Inferior parietal cortex (tissue), 1 donor: ENCODE data around the gene IRS1.
A peak's percentile ranks its signal among the peaks of the same experiment; 100 is the strongest.

Experiments used
- DNase-seq: peaks from one replicate; pipeline ENCODE4 v3.0.0-alpha.2; 2016; ENCODE audit errors: extremely low spot score

The IRS1 gene

DNA sequence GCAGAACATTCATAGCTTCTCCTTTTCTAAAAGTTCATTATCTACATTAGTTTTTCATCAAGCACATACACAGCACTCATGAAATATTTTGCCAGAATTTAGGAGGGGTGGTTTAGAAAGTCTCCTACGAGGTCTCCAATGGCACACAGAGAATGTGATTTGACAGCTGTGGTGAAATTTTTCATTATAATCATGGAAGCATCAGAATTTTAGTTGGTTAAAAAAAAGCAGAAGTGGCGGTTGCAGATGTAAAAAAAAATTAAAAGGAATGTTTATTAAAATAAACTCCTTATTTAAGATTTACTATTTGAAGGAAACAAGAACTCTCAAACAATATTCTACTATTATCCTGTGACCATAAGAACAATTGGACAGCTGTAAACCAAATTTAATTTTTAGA lies 25.4 kb upstream of the IRS1 start:
- DNase-seq = no peak

DNA sequence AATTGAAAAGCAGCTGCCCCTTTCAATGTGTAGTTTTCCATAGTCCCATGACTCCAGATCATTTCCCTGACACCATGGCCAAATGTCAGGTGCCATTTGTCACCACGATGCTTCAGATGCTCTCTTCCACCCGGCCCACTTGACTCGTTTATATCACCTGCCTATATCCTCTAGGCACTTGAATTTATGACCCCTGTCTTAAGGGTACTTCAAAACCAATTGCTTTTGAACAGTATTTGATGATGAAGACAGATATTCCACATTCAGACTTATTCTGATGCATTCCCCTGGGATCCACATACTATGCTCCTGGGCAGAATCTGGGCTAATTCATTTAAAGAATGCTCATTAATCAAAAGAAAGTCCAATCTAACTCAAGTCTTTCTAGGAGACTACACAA lies 19.3 kb upstream of the IRS1 start:
- DNase-seq = no peak

GRCh38 chr2:226813148-226813701 lies 13.6 kb upstream of the IRS1 start:
- DNase-seq = peak; percentile 50

GRCh38 chr2:226803410-226803809 lies 3.8 kb upstream of the IRS1 start:
- DNase-seq = no peak

DNA sequence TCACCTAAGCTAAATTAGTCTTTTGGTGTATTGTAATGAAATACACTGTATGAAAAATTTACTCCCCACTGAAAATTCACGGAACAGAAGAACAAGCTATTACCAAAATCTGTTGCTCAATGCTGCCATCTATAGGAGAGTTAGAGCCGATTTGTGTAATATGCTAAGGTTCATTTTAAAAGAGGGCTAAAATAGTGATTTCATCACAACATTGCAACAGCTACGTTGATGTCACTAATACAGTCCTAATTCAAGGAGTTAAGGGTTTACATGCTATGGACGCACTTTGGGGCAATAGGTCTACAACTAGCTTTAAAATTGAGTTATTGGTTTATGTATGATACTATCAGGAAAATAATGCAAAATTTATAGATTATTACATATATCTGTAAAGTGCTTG lies 3.0 kb upstream of the IRS1 start:
- peak; percentile 93 for DNase-seq

DNA sequence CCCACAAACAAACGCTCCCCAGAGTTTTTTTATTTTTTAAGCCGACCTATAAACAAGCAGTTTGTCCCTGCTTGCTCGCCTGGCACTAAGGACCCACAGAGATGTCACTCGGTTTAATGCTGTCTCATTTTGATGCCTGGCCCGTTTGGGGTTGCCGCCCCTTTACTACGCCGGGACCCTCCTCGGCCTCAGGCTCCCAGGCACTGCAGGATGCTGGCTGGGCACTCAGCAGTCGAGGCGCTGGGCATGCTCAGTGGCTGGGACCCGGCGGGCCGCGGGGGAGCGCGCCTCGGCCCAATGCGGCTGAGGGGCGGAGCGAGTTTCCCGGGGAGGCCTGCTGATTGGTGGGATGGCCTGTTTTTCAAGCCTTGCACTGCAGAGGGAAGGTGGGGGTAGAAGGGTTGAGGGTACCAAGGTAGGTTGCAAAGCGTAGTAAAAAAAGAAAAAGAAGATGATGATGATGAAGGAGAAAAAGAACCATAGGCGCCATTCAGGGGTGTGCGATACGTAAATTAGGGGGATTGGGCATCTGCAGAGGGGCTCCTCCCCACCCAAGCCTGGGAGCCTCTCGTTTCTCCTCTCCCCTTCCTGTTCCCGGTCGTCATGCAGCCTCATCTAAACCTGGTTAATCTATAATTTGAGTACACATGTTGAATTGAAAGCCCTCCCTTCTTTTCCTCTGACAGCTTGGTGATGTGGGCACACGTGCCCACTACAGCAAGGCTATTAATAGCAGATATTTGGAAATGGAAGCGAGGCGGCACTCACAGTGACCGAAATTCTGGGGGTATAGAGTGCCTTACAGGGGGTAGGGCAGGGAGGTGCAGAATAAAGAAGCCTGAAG lies 1.5 kb upstream of the IRS1 start:
- peak; percentile 94 for DNase-seq

DNA sequence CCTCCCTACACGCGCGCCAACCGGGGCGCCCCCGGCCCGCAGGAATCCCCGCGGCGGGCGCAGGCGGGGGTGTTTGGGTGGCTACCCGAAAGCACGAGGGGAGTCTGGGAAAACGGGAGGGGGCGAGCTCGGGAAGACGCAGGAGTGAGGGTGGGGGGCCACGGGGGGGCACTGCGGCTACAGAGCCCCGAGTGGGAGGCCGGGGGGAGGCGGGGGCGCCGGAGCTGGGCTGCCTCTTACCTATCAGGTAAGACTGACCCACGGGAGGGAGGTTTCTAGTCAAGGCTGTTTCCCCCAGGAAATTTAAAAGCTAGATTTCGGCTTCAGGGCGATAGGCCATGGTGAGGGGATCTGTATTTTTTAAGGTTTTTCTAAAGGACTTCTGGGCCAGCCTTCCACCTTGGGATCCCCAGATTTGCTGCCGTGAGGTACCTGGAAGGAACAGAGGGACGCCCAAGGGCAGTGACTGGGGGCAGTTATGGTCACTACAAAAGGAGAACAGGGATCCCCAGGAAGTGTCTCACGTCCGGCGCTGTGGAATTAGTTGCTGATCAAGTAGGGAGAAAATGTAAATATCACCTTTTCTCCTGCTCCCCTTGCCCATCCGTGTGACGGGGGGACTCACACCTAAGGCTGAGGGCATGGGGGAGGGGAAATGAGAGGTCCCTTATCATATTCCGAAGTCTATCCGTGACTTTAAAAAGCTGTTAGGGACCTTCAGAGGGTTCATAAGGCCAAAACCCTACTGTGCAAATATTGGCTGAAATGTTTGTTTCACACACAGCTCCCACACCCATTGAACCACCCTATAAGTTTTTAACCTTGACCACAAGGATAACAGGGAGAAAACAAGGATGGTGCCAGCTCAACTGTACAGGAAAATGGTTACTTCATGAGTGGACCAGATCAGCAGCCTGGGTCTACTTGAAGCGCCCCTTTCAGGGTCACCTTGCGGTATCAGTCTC lies 638 bp upstream of the IRS1 start:
- DNase-seq = peak; percentile 36

DNA sequence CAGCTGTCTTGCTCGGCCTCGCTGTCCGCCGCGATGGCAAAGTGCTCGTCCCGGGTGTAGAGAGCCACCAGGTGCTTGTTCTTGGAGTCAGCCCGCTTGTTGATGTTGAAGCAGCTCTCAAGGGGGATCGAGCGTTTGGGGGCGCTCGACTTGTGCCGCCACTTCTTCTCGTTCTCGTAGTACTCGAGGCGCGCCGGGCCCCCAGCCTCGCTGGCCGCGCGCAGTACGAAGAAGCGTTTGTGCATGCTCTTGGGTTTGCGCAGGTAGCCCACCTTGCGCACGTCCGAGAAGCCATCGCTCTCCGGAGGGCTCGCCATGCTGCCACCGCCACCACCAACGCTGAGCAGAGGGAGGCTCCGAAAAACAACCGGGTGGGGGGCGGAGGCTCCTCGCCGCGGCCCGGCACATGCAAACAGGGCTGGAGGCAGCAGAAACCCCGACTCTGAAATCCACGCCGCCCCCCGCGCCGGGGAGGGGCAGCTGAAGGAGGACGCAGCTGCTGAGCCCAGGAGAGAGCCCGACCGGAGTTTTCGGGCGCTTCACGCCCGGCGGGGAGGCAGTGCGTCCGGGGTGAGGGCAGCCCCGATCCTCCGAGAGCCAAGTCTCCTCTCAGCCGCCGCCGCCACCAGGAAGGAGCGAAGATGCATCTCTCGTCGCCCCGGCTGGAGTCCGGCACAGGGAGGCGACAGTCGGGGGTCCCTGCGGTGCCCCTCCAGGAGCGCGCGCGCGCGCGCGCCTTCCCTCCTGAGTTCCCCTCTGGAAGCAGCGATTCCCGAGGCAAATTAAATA lies 1.0 kb downstream of the IRS1 start:
- DNase-seq = peak; percentile 41

- no peak for DNase-seq
Observed at GRCh38 chr2:226797989-226798421, 1.6 kb downstream of the IRS1 start.

DNA sequence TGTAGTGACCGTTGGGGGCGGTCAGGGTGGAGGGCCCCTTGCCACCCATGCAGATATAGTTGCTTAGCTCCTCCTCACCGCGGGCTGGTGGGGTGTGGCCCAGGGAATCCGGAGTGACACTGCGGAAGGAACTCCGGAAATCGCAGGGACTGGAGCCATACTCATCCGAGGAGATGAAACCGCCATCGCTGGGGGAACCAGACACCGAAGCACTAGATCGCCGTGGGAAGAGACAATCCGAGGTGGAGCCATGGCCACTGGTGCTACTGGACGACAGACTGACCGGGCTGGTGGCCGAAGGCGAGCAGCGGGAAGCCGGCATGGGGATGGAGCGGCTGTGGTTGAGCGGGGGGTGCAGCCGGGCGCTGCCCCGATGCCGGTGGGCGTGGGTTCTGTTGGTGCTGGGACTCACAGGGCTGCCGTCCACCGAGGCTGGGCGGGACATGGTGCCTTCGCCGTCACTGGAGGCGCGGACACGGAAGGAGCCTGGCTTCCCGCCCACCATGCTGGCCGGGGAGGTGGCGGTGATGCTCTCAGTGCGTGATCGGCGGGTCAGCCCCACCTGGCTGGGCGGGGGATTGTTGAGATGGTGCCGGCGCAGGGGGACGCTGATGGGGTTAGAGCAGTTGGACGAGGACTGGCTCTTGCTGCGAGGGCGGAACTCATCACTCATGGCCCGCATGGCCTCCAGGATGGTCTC lies 2.2 kb downstream of the IRS1 start:
- DNase-seq = no peak

- no peak for DNase-seq
Observed at GRCh38 chr2:226796840-226797288, 2.8 kb downstream of the IRS1 start.

DNA sequence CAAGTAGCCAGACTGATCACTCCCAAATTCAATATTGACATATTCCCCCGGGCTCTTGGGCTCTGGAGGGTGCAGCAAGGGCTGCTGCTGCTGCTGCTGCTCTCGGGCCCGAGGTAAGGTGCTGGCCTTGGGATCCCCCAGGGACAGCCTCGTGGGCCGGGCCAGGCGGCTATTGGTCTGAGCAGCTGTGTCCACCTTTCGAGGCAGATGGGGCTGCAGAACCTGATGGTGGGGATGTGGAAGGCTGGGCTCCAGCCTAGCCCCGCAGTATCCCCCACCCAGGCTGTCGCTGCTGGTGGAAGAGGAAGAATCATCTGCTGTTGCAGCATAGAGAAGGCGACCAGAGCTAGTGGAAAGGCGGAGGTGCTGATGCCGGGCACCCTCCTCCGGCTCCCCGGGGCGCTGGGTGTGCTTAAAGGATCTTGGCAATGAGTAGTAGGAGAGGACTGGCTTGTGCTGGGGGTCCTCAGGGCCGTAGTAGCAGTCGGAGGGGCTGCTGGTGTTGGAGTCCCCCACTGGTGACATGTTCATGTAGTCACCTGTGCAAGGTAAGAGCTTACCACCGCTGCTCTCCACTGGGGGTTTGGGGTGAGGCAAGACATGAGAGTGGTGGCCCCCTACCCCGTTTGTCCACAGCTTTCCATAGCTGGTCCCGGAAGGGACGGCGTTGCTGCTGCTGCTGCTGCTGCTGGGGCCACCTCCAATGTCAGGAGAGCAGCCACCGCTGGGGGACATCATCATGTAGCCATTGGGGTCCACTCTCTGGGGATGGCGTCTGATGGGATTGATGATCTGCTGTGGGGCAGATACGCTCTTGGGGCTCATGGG lies 3.4 kb downstream of the IRS1 start:
- DNase-seq = no peak

- DNase-seq = no peak
Observed at GRCh38 chr2:226795281-226796011, 4.2 kb downstream of the IRS1 start.

DNA sequence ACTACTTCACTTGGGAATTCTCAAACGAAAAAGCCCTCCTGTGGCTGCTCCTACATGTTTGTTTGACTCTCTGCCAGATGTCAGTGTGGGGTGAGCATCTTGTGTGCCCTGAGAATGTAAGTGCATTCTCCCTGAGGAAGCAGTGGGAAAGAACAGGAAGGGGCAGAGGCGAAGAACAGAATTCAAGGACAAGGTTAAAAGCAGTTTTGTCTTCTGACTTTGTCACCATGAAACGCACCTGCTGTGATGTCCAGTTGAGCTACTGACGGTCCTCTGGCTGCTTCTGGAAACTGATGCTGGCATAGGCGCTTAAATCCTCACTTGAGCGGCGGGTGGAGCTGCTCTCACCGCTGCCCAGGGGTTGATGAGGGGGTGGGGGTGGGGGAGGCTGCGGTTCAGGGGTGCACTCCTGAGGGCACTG lies 4.9 kb downstream of the IRS1 start:
- DNase-seq = no peak

DNA sequence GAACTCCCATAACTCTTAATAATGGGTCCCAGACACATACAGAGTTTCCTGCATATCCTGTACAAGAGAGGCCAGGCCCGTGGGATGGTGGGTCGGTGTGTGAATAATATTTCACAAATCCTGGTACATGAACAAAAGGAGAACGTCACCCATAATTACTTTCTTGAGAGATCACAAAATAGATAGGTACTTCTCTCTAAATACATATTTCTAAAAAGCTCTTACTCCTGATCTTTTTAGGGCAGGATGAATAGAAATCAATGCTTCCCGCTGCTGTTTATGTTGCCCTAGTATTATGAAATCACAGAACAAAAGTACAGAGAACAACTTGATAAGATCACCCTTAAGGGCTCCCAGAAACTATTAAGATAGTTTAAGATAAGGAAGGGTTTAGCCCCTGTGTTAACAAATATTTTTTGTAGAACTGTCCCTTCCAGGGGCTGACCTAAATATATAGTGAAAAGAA lies 5.4 kb downstream of the IRS1 start:
- no peak for DNase-seq

- no peak for DNase-seq
Observed at GRCh38 chr2:226793646-226794045, 6.0 kb downstream of the IRS1 start.

GRCh38 chr2:226792155-226792881 lies 7.3 kb downstream of the IRS1 start:
- peak; percentile 28 for DNase-seq

DNA sequence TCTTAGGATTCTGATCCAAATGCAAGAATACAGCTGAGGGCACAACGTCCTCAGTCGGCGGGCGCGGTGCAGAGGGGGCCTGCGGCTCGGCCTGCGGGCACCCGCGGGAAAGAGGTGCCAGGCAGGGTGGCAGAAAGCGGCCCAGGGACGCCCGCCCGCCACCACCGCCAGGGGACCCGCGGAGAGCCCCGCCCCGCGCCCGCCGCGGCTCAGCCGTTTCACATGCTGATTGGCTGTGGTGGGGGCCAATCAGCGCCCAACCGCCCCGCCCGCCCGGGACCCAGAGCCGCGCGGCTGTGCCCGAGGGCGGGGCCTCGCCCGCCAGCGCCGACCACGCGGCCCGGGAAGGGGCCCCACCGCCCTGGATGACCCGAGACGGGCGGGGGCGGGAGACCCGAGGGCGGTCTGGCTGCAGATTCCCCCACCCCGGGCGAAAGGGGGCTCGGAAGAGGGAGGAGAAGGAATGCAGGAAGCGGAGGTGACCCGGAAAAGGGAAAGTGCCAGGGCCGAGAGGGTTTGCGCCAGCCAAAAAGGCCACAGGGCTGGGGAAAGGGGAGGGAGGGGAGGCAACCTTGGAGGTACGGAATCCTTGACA lies 8.0 kb downstream of the IRS1 start:
- DNase-seq = peak; percentile 83
